Neural crest cell (in vitro differentiated cells): ENCODE data around the gene ZNF418. TPM values are rescaled to one million over a fixed set of nuclear protein-coding genes. Genes with fewer than 3 reads are reported as not detected.
"Not testable (repeated sequence)": the region's sequence is repeated elsewhere in the genome, so short reads cannot be mapped to it uniquely, and the experiment has no call there.

Experiments used
- DNase-seq: peaks from one replicate; pipeline ENCODE4 v3.0.0; 2021; ENCODE audit warnings: low read depth, mixed read lengths, low spot score
- H3K27ac Mint-ChIP-seq: one replicate; pipeline ENCODE4 v1.8.0; 2021; ENCODE audit warnings: mild to moderate bottlenecking, mixed read lengths; ENCODE audit not compliant: unreplicated experiment
- H3K27me3 Mint-ChIP-seq: 2 replicates; pipeline ENCODE4 v1.8.0; 2021; ENCODE audit warnings: low read depth, mild to moderate bottlenecking, mixed read lengths
- H3K36me3 Mint-ChIP-seq: 2 replicates; pipeline ENCODE4 v1.8.0; 2021; ENCODE audit warnings: low read depth, mild to moderate bottlenecking, mixed read lengths
- H3K4me1 Mint-ChIP-seq: 2 replicates; pipeline ENCODE4 v1.8.0; 2021; ENCODE audit warnings: mixed read lengths
- H3K4me3 Mint-ChIP-seq: one replicate; pipeline ENCODE4 v1.8.0; 2021; ENCODE audit warnings: mild to moderate bottlenecking, mixed read lengths
- H3K9me3 Mint-ChIP-seq: 2 replicates; pipeline ENCODE4 v1.8.0; 2021; ENCODE audit warnings: mixed read lengths
- total RNA-seq: library from RNA; stranded (reverse); gene quantifications from 2 replicates; pipeline ENCODE4 v1.2.1, GENCODE V29; 2021
- TF ChIP-seq, protein P1 (sequence below): fragments of 200-600 bp; sonication (generic); conservative IDR thresholded peaks from 2 replicates; pipeline ENCODE4 v1.5.0; 2021; ENCODE audit warnings: antibody characterized with exemption, mild to moderate bottlenecking

The ZNF418 gene
- total RNA-seq, 1 donor from 2014 or later, result 21.7 TPM

DNA sequence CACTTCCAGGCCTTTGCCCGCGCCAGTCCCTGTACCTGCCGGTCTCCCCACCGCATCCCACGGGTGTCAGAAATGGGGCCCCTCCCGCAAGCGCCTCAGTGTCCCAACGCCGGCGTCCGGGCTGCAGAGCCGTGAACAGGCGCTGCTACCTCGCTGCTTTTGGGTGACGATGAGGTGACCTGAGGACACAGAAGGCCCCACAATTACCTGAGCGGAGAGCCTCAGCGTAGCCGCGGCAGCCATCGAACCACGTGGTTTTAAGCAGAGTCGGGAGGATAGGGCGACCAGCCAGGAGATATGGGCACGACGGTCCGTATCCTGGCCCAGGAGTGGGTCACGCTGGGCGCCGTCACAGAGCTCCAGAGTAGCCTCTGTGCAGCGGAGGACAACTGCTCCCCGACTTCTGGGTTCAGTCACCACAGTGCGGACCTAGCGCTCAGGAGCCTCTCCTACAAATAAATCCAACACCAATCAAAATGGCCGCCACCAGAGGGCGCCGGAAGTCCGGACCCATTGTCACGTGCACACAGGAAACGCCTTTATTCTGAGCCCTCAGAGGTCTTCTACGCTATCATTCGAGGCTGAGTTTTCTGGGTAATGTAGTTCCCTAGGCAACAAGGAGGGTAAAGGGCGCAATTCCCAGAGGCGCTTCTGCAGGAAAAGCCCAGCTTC, 46.5 kb downstream of the ZNF418 start, which contains the start of gene ZNF814:
Gene ZNF814, minus strand, starts transcription at position 478 of the 672 bp plus-strand sequence. Its CDS starts 235 bp downstream, at position 243.
- H3K27me3 Mint-ChIP-seq, result no peaks in the 10 kb centered on the region
- H3K4me1 Mint-ChIP-seq, result peaks cover 27% of the 10 kb centered on the region
- peaks cover 46% of the 10 kb centered on the region for H3K36me3 Mint-ChIP-seq
- H3K4me3 Mint-ChIP-seq, result peak within 1 kb of the TSS; percentile 93
- H3K9me3 Mint-ChIP-seq, result peaks cover 10% of the 10 kb centered on the region
- H3K27ac Mint-ChIP-seq, result peak within 1 kb of the TSS; percentile 85
- DNase-seq, result peak; percentile 86
- TF ChIP-seq, protein P1, sequence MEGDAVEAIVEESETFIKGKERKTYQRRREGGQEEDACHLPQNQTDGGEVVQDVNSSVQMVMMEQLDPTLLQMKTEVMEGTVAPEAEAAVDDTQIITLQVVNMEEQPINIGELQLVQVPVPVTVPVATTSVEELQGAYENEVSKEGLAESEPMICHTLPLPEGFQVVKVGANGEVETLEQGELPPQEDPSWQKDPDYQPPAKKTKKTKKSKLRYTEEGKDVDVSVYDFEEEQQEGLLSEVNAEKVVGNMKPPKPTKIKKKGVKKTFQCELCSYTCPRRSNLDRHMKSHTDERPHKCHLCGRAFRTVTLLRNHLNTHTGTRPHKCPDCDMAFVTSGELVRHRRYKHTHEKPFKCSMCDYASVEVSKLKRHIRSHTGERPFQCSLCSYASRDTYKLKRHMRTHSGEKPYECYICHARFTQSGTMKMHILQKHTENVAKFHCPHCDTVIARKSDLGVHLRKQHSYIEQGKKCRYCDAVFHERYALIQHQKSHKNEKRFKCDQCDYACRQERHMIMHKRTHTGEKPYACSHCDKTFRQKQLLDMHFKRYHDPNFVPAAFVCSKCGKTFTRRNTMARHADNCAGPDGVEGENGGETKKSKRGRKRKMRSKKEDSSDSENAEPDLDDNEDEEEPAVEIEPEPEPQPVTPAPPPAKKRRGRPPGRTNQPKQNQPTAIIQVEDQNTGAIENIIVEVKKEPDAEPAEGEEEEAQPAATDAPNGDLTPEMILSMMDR, result peak; percentile 70

DNA sequence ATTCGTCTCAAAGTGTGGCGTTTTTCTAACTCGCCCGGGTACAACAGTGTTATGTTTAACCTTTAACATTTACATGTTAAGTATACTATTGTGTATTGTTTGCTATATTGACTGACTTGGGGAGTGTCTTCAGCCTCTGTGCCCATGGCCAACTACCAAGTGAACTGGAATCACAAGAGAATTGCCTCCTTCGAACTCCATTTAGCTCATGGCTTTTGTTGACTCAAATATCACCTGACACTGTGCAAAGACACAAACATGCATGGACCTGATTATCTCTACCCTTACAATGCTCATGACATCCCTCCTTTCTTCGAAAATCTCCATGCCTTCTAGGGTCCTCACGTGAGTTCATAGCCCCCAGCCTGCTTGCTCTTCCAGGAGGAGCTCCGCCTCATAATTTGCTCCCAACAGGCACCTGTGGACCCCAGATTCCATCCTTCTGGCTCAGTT, 47.1 kb downstream of the ZNF418 start:
- Mint-ChIP-seq H3K36me3 (peaks cover 51% of the 10 kb centered on the region), H3K9me3 (peaks cover 10% of the 10 kb centered on the region), H3K4me3 (peak overlapping the region; percentile 93), H3K27me3 (no peaks in the 10 kb centered on the region), H3K4me1 (peaks cover 27% of the 10 kb centered on the region), H3K27ac (peak overlapping the region; percentile 85)
- DNase-seq, result no peak
- TF ChIP-seq, protein P1, result no peak

DNA sequence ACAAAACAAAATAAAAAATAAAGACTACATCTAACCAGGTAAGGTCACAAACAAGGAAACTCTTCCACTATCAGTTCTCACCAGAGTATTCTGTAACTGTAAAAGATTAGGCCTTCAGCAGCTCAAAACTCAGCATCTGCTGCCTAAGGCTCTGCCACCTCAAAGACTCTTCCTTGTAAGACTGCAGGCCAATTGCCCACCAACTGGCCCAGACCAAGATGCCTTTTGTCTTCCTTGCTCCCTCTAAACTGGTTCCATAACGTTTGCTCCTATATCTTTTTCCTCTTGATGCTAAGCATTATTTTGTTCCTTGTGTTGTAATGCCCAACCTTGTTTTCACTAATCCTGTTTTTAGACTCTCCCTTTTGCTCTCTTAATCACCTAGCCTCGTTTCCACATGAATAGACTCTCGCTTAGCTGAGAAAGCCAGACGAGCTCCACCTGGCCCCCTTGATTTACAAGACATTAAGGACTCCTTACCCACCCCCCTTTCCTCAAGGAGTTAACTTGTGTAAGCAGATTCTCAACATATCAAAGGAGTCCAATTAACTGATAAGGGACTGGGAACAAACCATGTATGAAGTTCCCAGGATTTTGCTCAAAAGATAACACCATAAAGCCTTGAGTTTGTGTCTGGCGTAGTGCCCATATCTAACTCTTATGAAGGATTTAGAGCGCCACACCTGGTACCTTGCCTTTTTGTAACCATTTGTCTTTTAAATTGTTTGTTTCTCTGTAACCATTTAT, 47.8 kb downstream of the ZNF418 start:
- Mint-ChIP-seq H3K27me3 (no peaks in the 10 kb centered on the region), H3K36me3 (peaks cover 57% of the 10 kb centered on the region), H3K27ac (no peak overlapping the region), H3K9me3 (peaks cover 10% of the 10 kb centered on the region), H3K4me3 (peak overlapping the region; percentile 93), H3K4me1 (peaks cover 27% of the 10 kb centered on the region)
- TF ChIP-seq, protein P1, result no peak
- no peak for DNase-seq

DNA sequence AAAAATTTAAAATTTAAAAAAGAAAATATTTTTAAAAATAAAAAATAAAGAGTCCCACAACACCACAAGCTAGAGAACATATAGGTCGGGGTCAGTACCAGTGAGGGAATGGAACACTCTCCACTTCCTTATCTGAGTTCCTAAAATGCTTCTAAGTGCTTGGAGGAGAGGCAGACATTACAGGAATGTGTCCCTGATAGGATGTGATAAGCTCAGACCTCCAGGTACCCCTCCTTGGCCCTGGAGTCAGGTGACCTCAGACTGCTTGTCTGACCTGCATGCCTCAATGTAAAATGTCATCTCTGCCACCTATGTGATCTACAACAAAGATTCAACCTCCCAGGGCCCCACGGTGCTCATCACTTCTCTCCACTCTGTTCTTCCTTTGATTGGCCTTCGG, 49.2 kb downstream of the ZNF418 start:
- peaks cover 10% of the 10 kb centered on the region for H3K9me3 Mint-ChIP-seq
- no peak for DNase-seq
- H3K27ac Mint-ChIP-seq, result no peak overlapping the region
- TF ChIP-seq, protein P1, result no peak
- peak overlapping the region; percentile 44 for H3K4me3 Mint-ChIP-seq
- peaks cover 55% of the 10 kb centered on the region for H3K36me3 Mint-ChIP-seq
- H3K27me3 Mint-ChIP-seq, result no peaks in the 10 kb centered on the region
- H3K4me1 Mint-ChIP-seq, result peaks cover 27% of the 10 kb centered on the region

DNA sequence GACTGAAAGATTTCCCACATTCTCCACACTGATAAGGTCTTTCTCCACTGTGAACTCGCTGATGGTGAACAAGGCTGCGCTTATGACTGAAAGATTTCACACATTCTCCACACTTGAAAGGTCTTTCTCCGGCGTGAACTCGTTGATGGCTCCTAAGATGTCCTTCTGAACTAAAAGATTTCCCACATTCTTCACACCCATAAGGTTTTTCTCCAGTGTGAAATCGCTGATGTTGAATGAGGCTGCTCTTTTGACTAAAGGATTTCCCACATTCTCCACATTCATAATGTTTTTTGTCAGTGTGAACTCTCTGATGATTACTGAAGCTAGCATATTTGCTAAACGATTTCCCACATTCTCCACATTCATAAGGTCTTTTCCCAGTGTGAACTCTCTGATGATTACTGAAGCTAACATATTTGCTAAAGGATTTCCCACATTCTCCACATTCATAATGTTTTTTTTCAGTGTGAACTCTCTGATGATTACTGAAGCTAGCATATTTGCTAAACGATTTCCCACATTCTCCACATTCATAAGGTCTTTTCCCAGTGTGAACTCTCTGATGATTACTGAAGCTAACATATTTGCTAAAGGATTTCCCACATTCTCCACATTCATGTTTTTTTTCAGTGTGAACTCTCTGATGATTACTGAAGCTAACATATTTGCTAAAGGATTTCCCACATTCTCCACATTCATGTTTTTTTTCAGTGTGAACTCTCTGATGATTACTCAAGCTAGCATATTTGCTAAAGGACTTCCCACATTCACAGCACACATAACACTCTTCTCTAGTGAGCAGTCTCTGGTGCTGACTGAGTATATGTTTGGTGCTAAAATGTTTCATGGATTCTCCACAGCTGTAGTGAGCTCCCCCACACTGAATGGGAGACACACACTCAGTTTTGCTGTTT, 61.1 kb downstream of the ZNF418 start:
- DNase-seq, H3K27ac Mint-ChIP-seq, H3K27me3 Mint-ChIP-seq, H3K4me1 Mint-ChIP-seq, H3K4me3 Mint-ChIP-seq: not testable (repeated sequence)
- Mint-ChIP-seq H3K9me3 (peaks cover 27% of the 10 kb centered on the region), H3K36me3 (peaks cover 83% of the 10 kb centered on the region)
